HCT116 (cell line): ENCODE data around the gene NR1H3. TPM values are rescaled to one million over a fixed set of nuclear protein-coding genes. Genes with fewer than 3 reads are reported as not detected.

Experiments
- ATAC-seq: fragments of 200-7000 bp; cut with Tn5 transposase; 2 replicates; pipeline ENCODE4 v1.9.1; 2020; ENCODE audit warnings: mild to moderate bottlenecking, moderate library complexity
- BruUV-seq: library from RNA; stranded (reverse); fragments of 400-500 nt; replicated peaks from 2 replicates; lab custom pipeline; 2021; lab: Mats Ljungman, UMichigan
- CTCF ChIA-PET: fragments of 300-600 bp; sonication (Branson Sonifier 250); formaldehyde crosslinking; loops from one replicate; lab custom pipeline; 2021; ENCODE audit warnings: antibody characterized with exemption; lab: Charles Lee
- POLR2A ChIA-PET: fragments of 300-600, 350-600 bp; sonication (Branson Sonifier 250); formaldehyde crosslinking; loops from one replicate; lab custom pipeline; 2021; ENCODE audit warnings: antibody characterized with exemption; lab: Charles Lee
- RAD21 ChIA-PET, 2 experiments: fragments of 300-600 bp; sonication (Branson Sonifier 250); formaldehyde crosslinking; loops; one replicate each; lab custom pipeline; 2023; ENCODE audit warnings: low total read pairs in 2 of 2; ENCODE audit not compliant: uncharacterized antibody in 2 of 2, unreplicated experiment in 2 of 2, low non-redundant PET in 1 of 2; lab: Charles Lee
- DNase-seq: peaks from one replicate; pipeline ENCODE4 v3.0.0-alpha.2; 2010; ENCODE audit warnings: low read depth, low spot score
- H2AFZ ChIP-seq: fragments of 200-600 bp; shearing (Covaris generic), sonication (generic); 2 replicates; pipeline ENCODE4 v1.6.1; 2017; ENCODE audit warnings: low read depth, mixed run types, mixed read lengths, antibody characterized with exemption, low read length; ENCODE audit not compliant: poor library complexity, severe bottlenecking
- H3K27ac ChIP-seq: 2 replicates; pipeline ENCODE4 v1.5.1; 2012; ENCODE audit warnings: low read depth, low read length
- H3K27me3 ChIP-seq: fragments of 200-600 bp; sonication (generic); 2 replicates; pipeline ENCODE4 v1.6.1; 2016; ENCODE audit warnings: mixed run types, low read length, mixed read lengths; ENCODE audit not compliant: insufficient read depth
- H3K36me3 ChIP-seq, 2 experiments: fragments of 200-500 bp in 1 of 2; fragments of 200-600 bp in 1 of 2; sonication (Bioruptor generic) in 1 of 2; sonication (generic) in 1 of 2; 2 replicates each; pipeline versions ENCODE4 v1.5.1 to v1.6.1; 2014 to 2016; ENCODE audit warnings: low read length in 2 of 2, inconsistent platforms in 1 of 2, mixed read lengths in 1 of 2, mixed run types in 1 of 2; ENCODE audit not compliant: insufficient read depth in 2 of 2, control insufficient read depth in 1 of 2
- H3K4me1 ChIP-seq, 2 experiments: fragments of 200-600 bp in 1 of 2; sonication (generic) in 1 of 2; 2 replicates each; pipeline versions ENCODE4 v1.5.1 to v1.6.1; 2012 to 2017; ENCODE audit warnings: low read length in 2 of 2, inconsistent platforms in 1 of 2, mild to moderate bottlenecking in 1 of 2, mixed read lengths in 1 of 2, mixed run types in 1 of 2, moderate library complexity in 1 of 2; ENCODE audit not compliant: insufficient read depth in 2 of 2, control insufficient read depth in 1 of 2
- H3K4me2 ChIP-seq: fragments of 200-600 bp; sonication (generic); 2 replicates; pipeline ENCODE4 v1.6.1; 2017; ENCODE audit warnings: mixed run types, low read length, mixed read lengths
- H3K4me3 ChIP-seq, 2 experiments: fragments of 200-600 bp in 1 of 2; sonication (generic) in 1 of 2; replicated peaks in 1 of 2; 2 replicates each; pipeline ENCODE4 v1.5.1; 2011 to 2016; ENCODE audit warnings: low read length in 2 of 2, control low read depth in 1 of 2, low read depth in 1 of 2, mild to moderate bottlenecking in 1 of 2, mixed read lengths in 1 of 2, mixed run types in 1 of 2
- H3K79me2 ChIP-seq: fragments of 200-600 bp; sonication (generic); 2 replicates; pipeline ENCODE4 v1.6.1; 2017; ENCODE audit warnings: mild to moderate bottlenecking, mixed run types, low read length, moderate library complexity, mixed read lengths; ENCODE audit not compliant: insufficient read depth
- H3K9ac ChIP-seq: fragments of 200-600 bp; sonication (generic); 2 replicates; pipeline ENCODE4 v1.6.1; 2016; ENCODE audit warnings: low read length, mixed read lengths
- H3K9me2 ChIP-seq: fragments of 200-600 bp; sonication (generic), shearing (Covaris generic); 2 replicates; pipeline ENCODE4 v1.6.1; 2017; ENCODE audit warnings: mixed run types, mild to moderate bottlenecking, moderate library complexity; ENCODE audit not compliant: insufficient read depth
- H3K9me3 ChIP-seq, 2 experiments: fragments of 200-500 bp in 1 of 2; fragments of 200-600 bp in 1 of 2; sonication (Bioruptor generic) in 1 of 2; sonication (generic) in 1 of 2; 2 replicates each; pipeline ENCODE4 v1.6.1; 2014 to 2017; ENCODE audit warnings: low read length in 2 of 2, mixed read lengths in 2 of 2, inconsistent platforms in 1 of 2, low read depth in 1 of 2, mild to moderate bottlenecking in 1 of 2, mixed run types in 1 of 2, moderate library complexity in 1 of 2; ENCODE audit not compliant: control insufficient read depth in 1 of 2, insufficient read depth in 1 of 2
- H4K20me1 ChIP-seq: fragments of 200-600 bp; sonication (generic), shearing (Covaris generic); 2 replicates; pipeline ENCODE4 v1.6.1; 2017; ENCODE audit warnings: mixed run types, mild to moderate bottlenecking, moderate library complexity; ENCODE audit not compliant: insufficient read depth
- ATF3 ChIP-seq: IDR thresholded peaks from 2 replicates; pipeline ENCODE4 v1.6.1; 2012
- CEBPB ChIP-seq: IDR thresholded peaks from 2 replicates; pipeline ENCODE4 v1.6.1; 2012; ENCODE audit warnings: low read depth
- ELF1 ChIP-seq: IDR thresholded peaks from 2 replicates; pipeline ENCODE4 v1.6.1; 2012; ENCODE audit warnings: low read depth, borderline replicate concordance
- JUND ChIP-seq: IDR thresholded peaks from 2 replicates; pipeline ENCODE4 v1.6.1; 2012
- POLR2AphosphoS5 ChIP-seq: IDR thresholded peaks from 2 replicates; pipeline ENCODE4 v1.6.1; 2011; ENCODE audit warnings: mild to moderate bottlenecking, low read depth, low read length, moderate library complexity
- SP1 ChIP-seq: IDR thresholded peaks from 2 replicates; pipeline ENCODE4 v1.6.1; 2012; ENCODE audit warnings: low read depth
- SRF ChIP-seq: IDR thresholded peaks from 2 replicates; pipeline ENCODE4 v1.6.1; 2012; ENCODE audit warnings: low read depth
- ZBTB33 ChIP-seq: IDR thresholded peaks from 2 replicates; pipeline ENCODE4 v1.6.1; 2011; ENCODE audit warnings: mild to moderate bottlenecking, low read length, moderate library complexity; ENCODE audit not compliant: insufficient replicate concordance; ENCODE audit errors: extremely low read depth
- intact Hi-C: fragments of 100-400 bp; cut with micrococcal nuclease; formaldehyde crosslinking; loops from 2 replicates; pipeline ENCODE4 v1.10.0; 2022
- total RNA-seq: library from RNA; stranded (reverse); gene quantifications from one replicate; pipeline ENCODE4 v1.2.1, GENCODE V29; 2021; ENCODE audit not compliant: unreplicated experiment

NR1H3 gene
- total RNA-seq, 1 experiment from 2014 or later: 23.5 TPM

GRCh38 chr11:47264119-47264518 lies 6.3 kb downstream of the NR1H3 start:
- BruUV-seq: no TSS peak
- Histone ChIP-seq H3K4me1 (peaks cover 19 to 32% of the 10 kb centered on the region in 2 experiments), H3K9me3 (no peaks in the 10 kb centered on the region), H4K20me1 (no peaks in the 10 kb centered on the region), H3K9ac (no peak overlapping the region), H3K27me3 (no peaks in the 10 kb centered on the region), H3K9me2 (no peaks in the 10 kb centered on the region), H3K4me2 (no peak overlapping the region), H3K79me2 (no peaks in the 10 kb centered on the region), H3K4me3 (no peak overlapping the region), H3K36me3 (no peaks in the 10 kb centered on the region), H3K27ac (no peak overlapping the region), H2AFZ (no peak overlapping the region)
- ChIA-PET CTCF (no interaction called here), POLR2A (no interaction called here), RAD21 (no interaction called here)
- no peak for ATAC-seq
- DNase-seq: no peak
- intact Hi-C loops: no loop called here
- no peak for TF ChIP-seq ELF1
- TF ChIP-seq CEBPB: no peak

- DNase-seq: no peak
- H2AFZ ChIP-seq: no peak overlapping the region
- H3K9me2 ChIP-seq: no peaks in the 10 kb centered on the region
- no peaks in the 10 kb centered on the region for H3K27me3 ChIP-seq
- H3K4me2 ChIP-seq: no peak overlapping the region
- ChIA-PET CTCF (no interaction called here), RAD21 (no interaction called here), POLR2A (no interaction called here)
- no peak overlapping the region for H3K27ac ChIP-seq
- H3K4me1 ChIP-seq: peaks cover 17 to 32% of the 10 kb centered on the region in 2 experiments
- H3K79me2 ChIP-seq: no peaks in the 10 kb centered on the region
- ATAC-seq: no peak
- BruUV-seq: no TSS peak
- intact Hi-C loops: no loop called here
- no peaks in the 10 kb centered on the region for H3K9me3 ChIP-seq
- TF ChIP-seq POLR2AphosphoS5 (no peak), ELF1 (no peak), ZBTB33 (no peak), ATF3 (no peak), SP1 (no peak), CEBPB (no peak), JUND (no peak), SRF (no peak)
- H3K4me3 ChIP-seq: no peak overlapping the region
- H4K20me1 ChIP-seq: no peaks in the 10 kb centered on the region
- H3K9ac ChIP-seq: no peak overlapping the region
- H3K36me3 ChIP-seq: no peaks in the 10 kb centered on the region
These were observed 6.7 kb downstream of the NR1H3 start for GRCh38 chr11:47264521-47264920.
